ENCODE results near the gene OR10AD1.
A peak's percentile ranks its signal among the peaks of the same experiment; 100 is the strongest.

OR10AD1 gene

GRCh38 chr12:48198985-48199384 is 4.1 kb downstream of the OR10AD1 start:
- Mint-ChIP-seq H3K27ac (peak overlapping the region; percentile 99), H3K4me3 (peak overlapping the region; percentile 76 to 96), H3K9me3 (peaks cover 26 to 27% of the 10 kb centered on the region in 2 donors), H3K27me3 (peaks cover 13% of the 10 kb centered on the region), H3K4me1 (peaks cover 31% of the 10 kb centered on the region)
- ATAC-seq (no peak), DNase-seq (no peak)

GRCh38 chr12:48198672-48198971 is 4.5 kb downstream of the OR10AD1 start:
- ATAC-seq (peak; percentile 41), DNase-seq (no peak)
- peak overlapping the region; percentile 99 for H3K27ac Mint-ChIP-seq
- peaks cover 34% of the 10 kb centered on the region for H3K4me1 Mint-ChIP-seq
- peaks cover 23 to 27% of the 10 kb centered on the region in 2 donors for H3K9me3 Mint-ChIP-seq
- peaks cover 17% of the 10 kb centered on the region for H3K27me3 Mint-ChIP-seq
- peak overlapping the region; percentile 76 to 96 for H3K4me3 Mint-ChIP-seq

GRCh38 chr12:48197971-48198671 is 5.0 kb downstream of the OR10AD1 start:
- Mint-ChIP-seq H3K27ac (peak overlapping the region; percentile 99), H3K9me3 (peaks cover 18 to 23% of the 10 kb centered on the region in 2 donors), H3K27me3 (peaks cover 20% of the 10 kb centered on the region), H3K4me1 (peaks cover 36% of the 10 kb centered on the region), H3K4me3 (peak overlapping the region; percentile 76 to 96)
- DNase-seq (peak; percentile 87 to 94), ATAC-seq (peak; percentile 99)

DNA sequence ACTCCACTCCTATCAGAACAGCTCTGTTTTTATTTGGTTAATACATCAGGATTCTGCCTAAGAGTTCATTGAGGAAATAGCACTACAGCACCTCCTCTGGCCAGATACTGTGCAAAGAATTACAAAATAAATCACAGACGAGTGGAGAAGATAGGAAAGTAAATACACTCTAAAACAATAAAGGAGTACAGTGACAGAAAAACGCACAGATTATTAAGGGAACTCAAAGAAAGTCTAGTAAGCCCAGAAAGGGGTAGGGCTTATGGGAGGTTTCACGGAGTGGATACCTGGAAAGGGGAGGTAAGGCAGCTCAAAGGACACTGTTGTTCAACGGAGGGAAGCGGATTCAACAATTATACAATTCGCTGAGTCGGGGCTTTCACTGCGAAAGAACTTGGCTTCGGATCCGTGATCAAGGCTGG is 5.5 kb downstream of the OR10AD1 start:
- peak overlapping the region; percentile 76 to 96 for H3K4me3 Mint-ChIP-seq
- peaks cover 20% of the 10 kb centered on the region for H3K27me3 Mint-ChIP-seq
- peaks cover 36% of the 10 kb centered on the region for H3K4me1 Mint-ChIP-seq
- ATAC-seq (peak; percentile 42), DNase-seq (peak in 1 of 2 donors; percentile 20)
- peaks cover 12 to 17% of the 10 kb centered on the region in 2 donors for H3K9me3 Mint-ChIP-seq
- H3K27ac Mint-ChIP-seq, result peak overlapping the region; percentile 88 to 99

- H3K27ac Mint-ChIP-seq, result no peak overlapping the region
- DNase-seq (no peak), ATAC-seq (no peak)
- H3K4me3 Mint-ChIP-seq, result no peak overlapping the region
- H3K9me3 Mint-ChIP-seq, result no peaks in the 10 kb centered on the region
- H3K4me1 Mint-ChIP-seq, result peaks cover 16% of the 10 kb centered on the region
- peaks cover 29% of the 10 kb centered on the region for H3K27me3 Mint-ChIP-seq
Observed at GRCh38 chr12:48194799-48195201, 8.3 kb downstream of the OR10AD1 start.

DNA sequence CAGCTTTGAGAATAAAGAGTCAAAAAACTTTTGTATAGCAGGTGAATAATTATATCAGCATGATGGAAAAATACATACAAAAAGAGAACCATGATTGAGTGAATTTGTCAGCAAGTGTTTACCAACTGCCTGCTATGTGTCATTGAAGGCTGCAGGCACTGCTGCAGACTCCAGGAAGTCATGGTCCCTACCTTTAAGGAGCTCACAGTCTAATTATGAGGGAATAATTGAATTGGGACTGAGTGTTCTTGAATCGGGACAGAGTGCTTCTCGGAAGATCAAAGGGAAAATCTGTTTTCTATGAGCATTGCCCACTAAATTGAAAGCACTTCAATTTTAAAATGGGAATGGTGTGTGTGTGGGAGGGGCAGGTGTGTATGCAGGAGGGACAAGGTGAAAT is 9.5 kb downstream of the OR10AD1 start:
- Mint-ChIP-seq H3K4me3 (no peak overlapping the region), H3K27me3 (peaks cover 30% of the 10 kb centered on the region), H3K4me1 (peaks cover 11% of the 10 kb centered on the region), H3K9me3 (no peaks in the 10 kb centered on the region), H3K27ac (no peak overlapping the region)
- DNase-seq (no peak), ATAC-seq (no peak)

DNA sequence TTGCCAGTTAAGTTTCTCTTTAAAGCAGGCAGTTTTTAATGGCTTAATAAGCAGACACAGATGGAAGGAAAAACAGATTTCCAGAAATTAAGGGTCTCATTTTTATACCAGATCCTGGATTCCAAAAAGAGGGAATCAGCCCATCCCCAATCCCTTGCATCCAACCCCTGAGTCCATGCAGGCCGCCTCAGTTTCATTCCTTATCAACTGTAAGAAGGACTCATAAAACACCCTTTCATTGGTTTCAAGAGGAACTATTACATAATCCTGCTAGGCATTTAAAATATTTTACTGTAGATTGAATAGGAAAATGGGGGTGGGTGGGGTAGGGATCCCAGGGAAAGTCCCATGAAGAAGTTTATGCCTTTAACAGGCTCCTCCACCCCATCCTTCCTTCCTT is 10.2 kb downstream of the OR10AD1 start:
- no peaks in the 10 kb centered on the region for H3K9me3 Mint-ChIP-seq
- H3K4me1 Mint-ChIP-seq, result peaks cover 11% of the 10 kb centered on the region
- DNase-seq (no peak), ATAC-seq (no peak)
- peaks cover 30% of the 10 kb centered on the region for H3K27me3 Mint-ChIP-seq
- H3K4me3 Mint-ChIP-seq, result no peak overlapping the region
- H3K27ac Mint-ChIP-seq, result peak overlapping the region in 1 of 2 donors; percentile 65

DNA sequence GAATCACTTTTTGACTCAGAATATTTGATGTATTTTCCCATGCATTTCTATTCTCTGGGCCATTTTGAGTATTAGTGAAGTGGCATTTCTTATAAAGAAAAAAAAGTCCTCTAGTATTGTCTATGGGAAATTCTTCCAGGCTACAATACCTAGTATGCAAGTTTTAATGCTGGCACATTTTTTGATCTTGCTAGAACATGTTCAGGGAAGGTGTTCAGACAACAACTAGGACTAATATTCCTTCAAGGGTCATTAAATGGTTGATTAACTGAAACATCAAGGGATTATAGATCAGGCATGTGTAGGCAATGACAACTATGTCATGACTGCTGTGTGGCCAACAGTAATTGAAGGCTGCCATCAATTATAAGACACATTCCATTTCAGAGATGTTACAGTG is 12.0 kb downstream of the OR10AD1 start:
- Mint-ChIP-seq H3K4me3 (no peak overlapping the region), H3K9me3 (no peaks in the 10 kb centered on the region), H3K27ac (no peak overlapping the region), H3K4me1 (peaks cover 16% of the 10 kb centered on the region), H3K27me3 (peaks cover 43% of the 10 kb centered on the region)
- ATAC-seq, result no peak
- no peak for DNase-seq

GRCh38 chr12:48189331-48190125 is 13.6 kb downstream of the OR10AD1 start:
- Mint-ChIP-seq H3K4me1 (peaks cover 29% of the 10 kb centered on the region), H3K27me3 (peaks cover 51% of the 10 kb centered on the region), H3K9me3 (no peaks in the 10 kb centered on the region), H3K4me3 (no peak overlapping the region), H3K27ac (no peak overlapping the region)
- DNase-seq (peak; percentile 64), ATAC-seq (peak; percentile 66)

GRCh38 chr12:48187916-48188695 is 15.0 kb downstream of the OR10AD1 start:
- H3K9me3 Mint-ChIP-seq, result no peaks in the 10 kb centered on the region
- H3K4me1 Mint-ChIP-seq, result peaks cover 31% of the 10 kb centered on the region
- ATAC-seq (no peak), DNase-seq (no peak)
- no peak overlapping the region for H3K4me3 Mint-ChIP-seq
- peak overlapping the region in 1 of 2 donors; percentile 92 for H3K27ac Mint-ChIP-seq
- H3K27me3 Mint-ChIP-seq, result peaks cover 47% of the 10 kb centered on the region

- H3K27me3 Mint-ChIP-seq, result peaks cover 60% of the 10 kb centered on the region
- H3K4me3 Mint-ChIP-seq, result no peak overlapping the region
- H3K27ac Mint-ChIP-seq, result no peak overlapping the region
- DNase-seq (no peak), ATAC-seq (no peak)
- peaks cover 38% of the 10 kb centered on the region for H3K4me1 Mint-ChIP-seq
- no peaks in the 10 kb centered on the region for H3K9me3 Mint-ChIP-seq
Observed at GRCh38 chr12:48185181-48185919, 17.7 kb downstream of the OR10AD1 start.

DNA sequence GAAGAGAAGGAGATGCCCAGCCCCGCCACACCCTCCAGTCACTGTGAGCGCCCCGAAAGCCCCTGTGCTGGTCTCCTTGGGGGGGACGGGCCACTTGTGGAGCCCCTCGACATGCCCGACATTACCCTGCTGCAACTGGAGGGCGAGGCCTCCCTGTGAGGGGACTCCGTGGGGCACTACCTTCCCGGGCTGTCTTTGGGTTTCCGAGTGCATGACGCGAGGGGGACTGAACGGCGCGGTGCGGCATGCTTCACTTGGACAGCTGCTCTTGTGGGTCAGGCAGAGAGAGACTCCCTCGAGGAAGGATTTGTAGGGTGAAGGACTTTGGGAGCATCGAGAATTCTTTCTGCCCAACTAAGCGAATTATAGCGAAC is 18.6 kb downstream of the OR10AD1 start:
- peak overlapping the region; percentile 91 for H3K4me3 Mint-ChIP-seq
- ATAC-seq (no peak), DNase-seq (no peak)
- H3K4me1 Mint-ChIP-seq, result peaks cover 32% of the 10 kb centered on the region
- peaks cover 53% of the 10 kb centered on the region for H3K27me3 Mint-ChIP-seq
- H3K27ac Mint-ChIP-seq, result no peak overlapping the region
- no peaks in the 10 kb centered on the region for H3K9me3 Mint-ChIP-seq

DNA sequence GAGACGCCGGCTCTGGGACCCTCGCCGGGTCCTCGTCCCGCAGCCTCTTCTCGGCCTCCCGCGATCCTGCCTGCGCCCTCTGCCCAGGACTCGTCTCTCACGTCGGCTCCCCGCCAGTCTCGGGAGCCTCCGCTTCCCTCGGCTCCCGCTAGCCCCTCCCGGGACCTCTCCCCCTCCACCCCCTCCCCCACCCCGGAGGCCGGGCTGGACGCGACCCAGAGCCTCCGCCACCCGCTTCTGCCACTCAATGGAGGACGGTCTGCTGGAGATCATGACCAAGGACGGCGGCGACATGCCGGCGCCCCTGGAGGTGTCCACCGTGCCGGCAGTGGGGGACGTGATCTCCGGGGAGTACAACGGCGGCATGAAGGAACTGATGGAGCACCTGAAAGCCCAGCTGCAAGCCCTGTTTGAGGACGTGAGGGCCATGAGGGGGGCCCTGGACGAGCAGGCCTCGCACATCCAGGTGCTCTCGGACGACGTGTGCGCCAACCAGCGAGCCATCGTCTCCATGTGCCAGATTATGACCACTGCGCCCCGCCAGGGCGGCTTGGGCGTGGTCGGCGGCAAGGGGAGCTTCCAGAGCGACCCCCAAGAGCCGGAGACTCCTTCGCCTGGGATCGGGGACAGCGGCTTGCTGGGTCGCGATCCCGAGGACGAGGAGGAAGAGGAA is 19.1 kb downstream of the OR10AD1 start:
- Mint-ChIP-seq H3K9me3 (no peaks in the 10 kb centered on the region), H3K27ac (no peak overlapping the region), H3K4me1 (peaks cover 32% of the 10 kb centered on the region), H3K4me3 (peak overlapping the region; percentile 91), H3K27me3 (peaks cover 53% of the 10 kb centered on the region)
- DNase-seq (peak in 1 of 2 donors; percentile 35), ATAC-seq (peak; percentile 47)

DNA sequence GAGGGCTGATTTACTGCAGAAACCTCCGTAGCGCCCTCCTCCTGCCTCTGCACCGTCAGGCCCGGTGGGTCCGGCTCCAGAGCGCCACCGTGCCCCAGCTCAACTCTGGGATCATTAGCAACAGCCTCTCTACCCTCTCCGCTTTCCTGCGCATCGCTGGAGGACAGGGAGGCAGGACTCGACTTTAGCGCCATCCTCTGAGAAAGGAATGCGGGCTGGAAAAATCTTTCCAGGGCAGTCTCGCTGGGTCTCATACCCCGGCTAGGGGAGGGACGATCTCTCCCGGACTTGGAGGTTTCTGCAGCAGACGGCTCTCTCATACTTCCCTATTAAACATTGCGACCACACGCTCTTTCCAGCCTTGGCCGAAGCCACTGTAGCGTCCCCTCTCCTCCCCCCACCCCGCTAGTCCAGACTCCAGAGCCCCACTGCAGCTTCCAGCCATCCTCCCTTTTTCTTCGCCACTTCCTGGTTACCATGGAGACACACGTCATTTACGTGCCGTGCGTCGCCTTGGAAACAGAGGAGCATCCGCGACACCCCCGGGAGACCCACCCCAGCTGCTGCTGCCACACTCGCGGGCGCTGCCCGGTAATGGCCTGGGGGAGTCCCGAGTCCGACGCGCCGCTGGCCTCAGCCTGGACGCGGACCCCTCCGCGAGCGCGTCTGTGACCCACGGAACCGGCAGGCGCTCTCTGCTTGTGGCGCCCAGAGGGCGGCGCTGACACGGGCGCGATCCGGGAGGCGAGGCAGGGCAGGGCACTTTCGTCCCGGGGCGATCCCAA is 19.8 kb downstream of the OR10AD1 start, which contains the start of gene CCDC184:
CCDC184 (plus strand) TSS at position 554 of the 785 bp plus-strand sequence. CDS start 479 bp downstream, outside the sequence.
- Mint-ChIP-seq H3K27me3 (peaks cover 59% of the 10 kb centered on the region), H3K27ac (peak within 1 kb of the TSS; percentile 43 to 81), H3K4me3 (peak within 1 kb of the TSS; percentile 91), H3K4me1 (peaks cover 32% of the 10 kb centered on the region), H3K9me3 (no peaks in the 10 kb centered on the region)
- ATAC-seq (peak; percentile 80), DNase-seq (peak; percentile 64 to 73)
